GM23338 (cell line): ENCODE results near the gene TEX53.

Experiments
- CREB1 ChIP-seq: fragments of 250-450 bp; sonication (Bioruptor Pico); IDR thresholded peaks from 2 replicates; pipeline ENCODE4 v1.5.0; 2020; ENCODE audit warnings: low read depth, mild to moderate bottlenecking, moderate library complexity
- EZH2 ChIP-seq: fragments of 200-600 bp; sonication (generic); IDR thresholded peaks from one replicate; pipeline ENCODE4 v1.8.0; 2017; ENCODE audit warnings: antibody characterized with exemption, mild to moderate bottlenecking, low read depth; ENCODE audit not compliant: unreplicated experiment
- EZH2phosphoT487 ChIP-seq: fragments of 200-600 bp; sonication (generic); IDR thresholded peaks from one replicate; pipeline ENCODE4 v1.8.1; 2018; ENCODE audit warnings: antibody characterized with exemption; ENCODE audit not compliant: unreplicated experiment
- NANOG ChIP-seq: IDR thresholded peaks from 2 replicates; pipeline ENCODE4 v1.6.1; 2016; ENCODE audit warnings: antibody characterized with exemption, borderline replicate concordance
- POLR2AphosphoS5 ChIP-seq: IDR thresholded peaks from 2 replicates; pipeline ENCODE4 v1.6.1; 2016; ENCODE audit warnings: antibody characterized with exemption, low read depth
- ZNF331 ChIP-seq: fragments of 250-450 bp; sonication (Bioruptor Pico); IDR thresholded peaks from 2 replicates; pipeline ENCODE4 v1.5.0; 2020; ENCODE audit warnings: low read depth, mild to moderate bottlenecking, moderate library complexity
- ZNF462 ChIP-seq: fragments of 250-450 bp; sonication (Bioruptor Pico); IDR thresholded peaks from 2 replicates; pipeline ENCODE4 v1.5.0; 2020; ENCODE audit warnings: mild to moderate bottlenecking, moderate library complexity
- TF ChIP-seq, protein P1 (sequence below), 2 experiments: fragments of 200-600 bp in 1 of 2; sonication (generic) in 1 of 2; conservative IDR thresholded peaks; 2 replicates each; pipeline versions ENCODE4 v1.5.1 to v1.6.1; 2016 to 2017; ENCODE audit warnings: antibody characterized with exemption in 2 of 2, low read depth in 2 of 2, mild to moderate bottlenecking in 2 of 2, moderate library complexity in 1 of 2
- TF ChIP-seq, protein P2 (sequence below): IDR thresholded peaks from one replicate; pipeline ENCODE4 v1.6.1; 2018; ENCODE audit warnings: antibody characterized with exemption; ENCODE audit not compliant: unreplicated experiment
- TF ChIP-seq, protein P3 (sequence below): IDR thresholded peaks from 2 replicates; pipeline ENCODE4 v1.6.1; 2016; ENCODE audit warnings: antibody characterized with exemption

GRCh38 chr9:114624677-114625076 is 32.9 kb downstream of the TEX53 start:
- no peak for TF ChIP-seq POLR2AphosphoS5
- no peak for TF ChIP-seq EZH2
- TF ChIP-seq, protein P1, sequence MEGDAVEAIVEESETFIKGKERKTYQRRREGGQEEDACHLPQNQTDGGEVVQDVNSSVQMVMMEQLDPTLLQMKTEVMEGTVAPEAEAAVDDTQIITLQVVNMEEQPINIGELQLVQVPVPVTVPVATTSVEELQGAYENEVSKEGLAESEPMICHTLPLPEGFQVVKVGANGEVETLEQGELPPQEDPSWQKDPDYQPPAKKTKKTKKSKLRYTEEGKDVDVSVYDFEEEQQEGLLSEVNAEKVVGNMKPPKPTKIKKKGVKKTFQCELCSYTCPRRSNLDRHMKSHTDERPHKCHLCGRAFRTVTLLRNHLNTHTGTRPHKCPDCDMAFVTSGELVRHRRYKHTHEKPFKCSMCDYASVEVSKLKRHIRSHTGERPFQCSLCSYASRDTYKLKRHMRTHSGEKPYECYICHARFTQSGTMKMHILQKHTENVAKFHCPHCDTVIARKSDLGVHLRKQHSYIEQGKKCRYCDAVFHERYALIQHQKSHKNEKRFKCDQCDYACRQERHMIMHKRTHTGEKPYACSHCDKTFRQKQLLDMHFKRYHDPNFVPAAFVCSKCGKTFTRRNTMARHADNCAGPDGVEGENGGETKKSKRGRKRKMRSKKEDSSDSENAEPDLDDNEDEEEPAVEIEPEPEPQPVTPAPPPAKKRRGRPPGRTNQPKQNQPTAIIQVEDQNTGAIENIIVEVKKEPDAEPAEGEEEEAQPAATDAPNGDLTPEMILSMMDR (conservative IDR thresholded peaks at IDR 0.05; ENCODE audit: low read depth in 2 of 2), result no peak
- TF ChIP-seq, protein P2, sequence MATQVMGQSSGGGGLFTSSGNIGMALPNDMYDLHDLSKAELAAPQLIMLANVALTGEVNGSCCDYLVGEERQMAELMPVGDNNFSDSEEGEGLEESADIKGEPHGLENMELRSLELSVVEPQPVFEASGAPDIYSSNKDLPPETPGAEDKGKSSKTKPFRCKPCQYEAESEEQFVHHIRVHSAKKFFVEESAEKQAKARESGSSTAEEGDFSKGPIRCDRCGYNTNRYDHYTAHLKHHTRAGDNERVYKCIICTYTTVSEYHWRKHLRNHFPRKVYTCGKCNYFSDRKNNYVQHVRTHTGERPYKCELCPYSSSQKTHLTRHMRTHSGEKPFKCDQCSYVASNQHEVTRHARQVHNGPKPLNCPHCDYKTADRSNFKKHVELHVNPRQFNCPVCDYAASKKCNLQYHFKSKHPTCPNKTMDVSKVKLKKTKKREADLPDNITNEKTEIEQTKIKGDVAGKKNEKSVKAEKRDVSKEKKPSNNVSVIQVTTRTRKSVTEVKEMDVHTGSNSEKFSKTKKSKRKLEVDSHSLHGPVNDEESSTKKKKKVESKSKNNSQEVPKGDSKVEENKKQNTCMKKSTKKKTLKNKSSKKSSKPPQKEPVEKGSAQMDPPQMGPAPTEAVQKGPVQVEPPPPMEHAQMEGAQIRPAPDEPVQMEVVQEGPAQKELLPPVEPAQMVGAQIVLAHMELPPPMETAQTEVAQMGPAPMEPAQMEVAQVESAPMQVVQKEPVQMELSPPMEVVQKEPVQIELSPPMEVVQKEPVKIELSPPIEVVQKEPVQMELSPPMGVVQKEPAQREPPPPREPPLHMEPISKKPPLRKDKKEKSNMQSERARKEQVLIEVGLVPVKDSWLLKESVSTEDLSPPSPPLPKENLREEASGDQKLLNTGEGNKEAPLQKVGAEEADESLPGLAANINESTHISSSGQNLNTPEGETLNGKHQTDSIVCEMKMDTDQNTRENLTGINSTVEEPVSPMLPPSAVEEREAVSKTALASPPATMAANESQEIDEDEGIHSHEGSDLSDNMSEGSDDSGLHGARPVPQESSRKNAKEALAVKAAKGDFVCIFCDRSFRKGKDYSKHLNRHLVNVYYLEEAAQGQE, result no peak
- TF ChIP-seq, protein P3, sequence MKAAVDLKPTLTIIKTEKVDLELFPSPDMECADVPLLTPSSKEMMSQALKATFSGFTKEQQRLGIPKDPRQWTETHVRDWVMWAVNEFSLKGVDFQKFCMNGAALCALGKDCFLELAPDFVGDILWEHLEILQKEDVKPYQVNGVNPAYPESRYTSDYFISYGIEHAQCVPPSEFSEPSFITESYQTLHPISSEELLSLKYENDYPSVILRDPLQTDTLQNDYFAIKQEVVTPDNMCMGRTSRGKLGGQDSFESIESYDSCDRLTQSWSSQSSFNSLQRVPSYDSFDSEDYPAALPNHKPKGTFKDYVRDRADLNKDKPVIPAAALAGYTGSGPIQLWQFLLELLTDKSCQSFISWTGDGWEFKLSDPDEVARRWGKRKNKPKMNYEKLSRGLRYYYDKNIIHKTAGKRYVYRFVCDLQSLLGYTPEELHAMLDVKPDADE, result no peak
- TF ChIP-seq EZH2phosphoT487, result no peak
- TF ChIP-seq CREB1 (CRISPR knock-in tag), result no peak
- no peak for TF ChIP-seq ZNF462
- TF ChIP-seq NANOG, result no peak
- TF ChIP-seq ZNF331 (CRISPR knock-in tag), result no peak
